Stimulated activated effector memory CD8-positive, alpha-beta T cell treated with anti-CD3 and anti-CD28 coated beads, Interleukin-12 subunit alpha, Interleukin-12 subunit beta, amount 100 ng/mL, for 72 hours (primary cell): ENCODE measurements around the gene CARHSP1.
"Not testable (repeated sequence)": the region's sequence is repeated elsewhere in the genome, so short reads cannot be mapped to it uniquely, and the experiment has no call there.

Experiments
- ATAC-seq: fragments of 150-1000 bp; cut with Tn5 transposase; 2 replicates; pipeline ENCODE4 v1.10.0; 2021
- DNase-seq, 2 donors: peaks; one replicate each; pipeline ENCODE4 v3.0.0; 2021 to 2022; ENCODE audit warnings: low spot score in 2 of 2
- H3K27ac Mint-ChIP-seq: one replicate; pipeline ENCODE4 v1.8.0; 2022; ENCODE audit warnings: mild to moderate bottlenecking, mixed read lengths
- H3K36me3 Mint-ChIP-seq: one replicate; pipeline ENCODE4 v1.8.0; 2022; ENCODE audit warnings: mild to moderate bottlenecking, mixed read lengths
- H3K4me1 Mint-ChIP-seq: one replicate; pipeline ENCODE4 v1.8.0; 2022; ENCODE audit warnings: mixed read lengths
- H3K4me3 Mint-ChIP-seq: one replicate; pipeline ENCODE4 v1.8.0; 2022; ENCODE audit warnings: mild to moderate bottlenecking, mixed read lengths
- H3K9me3 Mint-ChIP-seq: one replicate; pipeline ENCODE4 v1.8.0; 2022; ENCODE audit warnings: mixed read lengths

CARHSP1 gene

GRCh38 chr16:8814095-8814806, 54.6 kb downstream of the CARHSP1 start:
- H3K27ac Mint-ChIP-seq, result peak overlapping the region; percentile 71
- H3K36me3 Mint-ChIP-seq, result peaks cover 100% of the 10 kb centered on the region
- peaks cover 25% of the 10 kb centered on the region for H3K4me1 Mint-ChIP-seq
- peak; percentile 56 for ATAC-seq
- H3K4me3 Mint-ChIP-seq, result no peak overlapping the region
- no peak for DNase-seq
- H3K9me3 Mint-ChIP-seq, result no peaks in the 10 kb centered on the region

GRCh38 chr16:8812162-8812843, 56.5 kb downstream of the CARHSP1 start:
- Mint-ChIP-seq H3K4me1 (peaks cover 24% of the 10 kb centered on the region), H3K4me3 (no peak overlapping the region), H3K36me3 (peaks cover 100% of the 10 kb centered on the region), H3K27ac (no peak overlapping the region), H3K9me3 (no peaks in the 10 kb centered on the region)
- DNase-seq (no peak), ATAC-seq (no peak)

- no peak for ATAC-seq
- Mint-ChIP-seq H3K27ac (no peak overlapping the region), H3K36me3 (peaks cover 100% of the 10 kb centered on the region), H3K9me3 (no peaks in the 10 kb centered on the region), H3K4me1 (no peaks in the 10 kb centered on the region), H3K4me3 (no peak overlapping the region)
- DNase-seq, result no peak
These were observed 60.0 kb downstream of the CARHSP1 start for GRCh38 chr16:8808613-8809353.

- DNase-seq (no peak), ATAC-seq (no peak)
- H3K36me3 Mint-ChIP-seq, result peaks cover 100% of the 10 kb centered on the region
- H3K9me3 Mint-ChIP-seq, result no peaks in the 10 kb centered on the region
- H3K4me1 Mint-ChIP-seq, result no peaks in the 10 kb centered on the region
- no peak overlapping the region for H3K4me3 Mint-ChIP-seq
- no peak overlapping the region for H3K27ac Mint-ChIP-seq
These were observed 60.8 kb downstream of the CARHSP1 start for GRCh38 chr16:8808009-8808408.

GRCh38 chr16:8807189-8807588, 61.6 kb downstream of the CARHSP1 start:
- DNase-seq (no peak), ATAC-seq (no peak)
- Mint-ChIP-seq H3K36me3 (peaks cover 100% of the 10 kb centered on the region), H3K27ac (no peak overlapping the region), H3K9me3 (no peaks in the 10 kb centered on the region), H3K4me1 (no peaks in the 10 kb centered on the region), H3K4me3 (no peak overlapping the region)

GRCh38 chr16:8806272-8806983, 62.4 kb downstream of the CARHSP1 start:
- H3K9me3 Mint-ChIP-seq, result no peaks in the 10 kb centered on the region
- no peak overlapping the region for H3K4me3 Mint-ChIP-seq
- peaks cover 100% of the 10 kb centered on the region for H3K36me3 Mint-ChIP-seq
- no peak for ATAC-seq
- no peaks in the 10 kb centered on the region for H3K4me1 Mint-ChIP-seq
- H3K27ac Mint-ChIP-seq, result no peak overlapping the region
- no peak for DNase-seq

- no peaks in the 10 kb centered on the region for H3K9me3 Mint-ChIP-seq
- ATAC-seq (no peak), DNase-seq (no peak)
- H3K4me1 Mint-ChIP-seq, result peaks cover 2% of the 10 kb centered on the region
- H3K27ac Mint-ChIP-seq, result no peak overlapping the region
- H3K36me3 Mint-ChIP-seq, result peaks cover 100% of the 10 kb centered on the region
- no peak overlapping the region for H3K4me3 Mint-ChIP-seq
These were observed 64.5 kb downstream of the CARHSP1 start for GRCh38 chr16:8804313-8804712.

- not testable (repeated sequence) for H3K27ac Mint-ChIP-seq, H3K4me1 Mint-ChIP-seq, DNase-seq, H3K9me3 Mint-ChIP-seq, ATAC-seq, H3K4me3 Mint-ChIP-seq
- peaks cover 100% of the 10 kb centered on the region for H3K36me3 Mint-ChIP-seq
These were observed 65.1 kb downstream of the CARHSP1 start for GRCh38 chr16:8803733-8804132.
